Uterus (tissue), 4 donors: Measurements from ENCODE around the gene KBTBD8. TPM values are rescaled to one million over a fixed set of nuclear protein-coding genes. Genes with fewer than 3 reads are reported as not detected.

Experiments used
- DNase-seq, 2 donors: peaks; one replicate each; pipeline ENCODE4 v3.0.0-alpha.2; 2019 to 2020
- H3K27ac ChIP-seq, 2 donors: fragments of 200-600 bp; sonication (generic); 1 replicate in 1 of 2; 2 replicates in 1 of 2; pipeline ENCODE4 v1.5.1; 2016 to 2018
- H3K27me3 ChIP-seq, 2 donors: fragments of 200-600 bp; sonication (generic); one replicate each; pipeline ENCODE4 v1.5.1; 2018 to 2019; ENCODE audit warnings: control low read depth in 1 of 2
- H3K36me3 ChIP-seq, 2 donors: fragments of 200-600 bp; sonication (generic); one replicate each; pipeline ENCODE4 v1.5.1; 2019; ENCODE audit warnings: control low read depth in 1 of 2
- H3K4me1 ChIP-seq, 2 donors: fragments of 200-600 bp; sonication (generic); one replicate each; pipeline ENCODE4 v1.5.1; 2018 to 2019; ENCODE audit warnings: control low read depth in 1 of 2
- H3K4me3 ChIP-seq, 2 donors: fragments of 200-600 bp; sonication (generic); 1 replicate in 1 of 2; 2 replicates in 1 of 2; pipeline ENCODE4 v1.5.1; 2018 to 2019; ENCODE audit warnings: mild to moderate bottlenecking in 1 of 2
- H3K9me3 ChIP-seq, 2 donors: fragments of 200-600 bp; sonication (generic); one replicate each; pipeline ENCODE4 v1.5.1; 2019; ENCODE audit warnings: control low read depth in 1 of 2
- CTCF ChIP-seq, 4 experiments: fragments of 200-600 bp in 2 of 4; fragments of 450-650 bp in 2 of 4; sonication (generic) in 2 of 4; IDR thresholded peaks; one replicate each; pipeline ENCODE4 v1.5.1; 2016 to 2019; ENCODE audit warnings: antibody characterized with exemption in 4 of 4, mild to moderate bottlenecking in 2 of 4, moderate library complexity in 1 of 4
- POLR2A ChIP-seq, 2 donors: fragments of 450-650 bp; IDR thresholded peaks; one replicate each; pipeline ENCODE4 v1.6.1; 2016; ENCODE audit warnings: antibody characterized with exemption in 2 of 2, mild to moderate bottlenecking in 1 of 2, moderate library complexity in 1 of 2
- intact Hi-C: fragments of 100-400 bp; cut with DNase I; formaldehyde crosslinking; loops from one replicate; pipeline ENCODE4 v1.15.1; 2023; ENCODE audit warnings: low total_unique reads
- total RNA-seq, 4 donors: library from RNA; depleted of rRNA in 3 of 4; stranded (reverse); fragments of >200 nt in 3 of 4; gene quantifications; one replicate each; pipeline versions ENCODE4 v1.1.0 to v1.2.4, GENCODE V29; 2014 to 2023
- donor health status: DM: yes; HTN: yes; CAD: no.

Gene KBTBD8
- total RNA-seq, 4 donors from 2014 or later, result 0.98 to 2.6 TPM; not detected in 2

- intact Hi-C loops, result no loop called here
- no peak for DNase-seq
- H3K36me3 ChIP-seq, result no peaks in the 10 kb centered on the region
- H3K9me3 ChIP-seq, result no peaks in the 10 kb centered on the region
- H3K4me3 ChIP-seq, result no peak overlapping the region
- no peak for TF ChIP-seq CTCF (IDR thresholded peaks at IDR 0.05)
- TF ChIP-seq POLR2A (IDR thresholded peaks at IDR 0.05), result no peak
- no peak overlapping the region for H3K27ac ChIP-seq
- peaks cover 0 to 6% of the 10 kb centered on the region in 2 donors for H3K27me3 ChIP-seq
- H3K4me1 ChIP-seq, result no peaks in the 10 kb centered on the region
Measured at GRCh38 chr3:66996696-66997095, 1.4 kb upstream of the KBTBD8 start.

- Histone ChIP-seq H3K4me3 (peak overlapping the region; percentile 23 to 84), H3K4me1 (no peaks in the 10 kb centered on the region), H3K27ac (peak overlapping the region in 1 of 2 donors; percentile 18), H3K27me3 (peaks cover 0 to 6% of the 10 kb centered on the region in 2 donors), H3K9me3 (no peaks in the 10 kb centered on the region), H3K36me3 (no peaks in the 10 kb centered on the region)
- DNase-seq, result peak; percentile 21 to 25
- intact Hi-C loops, result no loop called here
- TF ChIP-seq POLR2A (IDR thresholded peaks at IDR 0.05) (no peak), CTCF (IDR thresholded peaks at IDR 0.05) (no peak)
Measured at GRCh38 chr3:66997560-66998112, 471 bp upstream of the KBTBD8 start.

- peak overlapping the region; percentile 51 to 84 for H3K4me3 ChIP-seq
- no peaks in the 10 kb centered on the region for H3K4me1 ChIP-seq
- DNase-seq, result no peak
- H3K27ac ChIP-seq, result no peak overlapping the region
- peaks cover 0 to 6% of the 10 kb centered on the region in 2 donors for H3K27me3 ChIP-seq
- intact Hi-C loops, result no loop called here
- H3K9me3 ChIP-seq, result no peaks in the 10 kb centered on the region
- TF ChIP-seq POLR2A (IDR thresholded peaks at IDR 0.05) (no peak), CTCF (IDR thresholded peaks at IDR 0.05) (no peak)
- H3K36me3 ChIP-seq, result no peaks in the 10 kb centered on the region
Measured at GRCh38 chr3:66998904-66999235, 763 bp downstream of the KBTBD8 start.

- Histone ChIP-seq H3K27ac (no peak overlapping the region), H3K9me3 (no peaks in the 10 kb centered on the region), H3K4me3 (no peak overlapping the region), H3K4me1 (no peaks in the 10 kb centered on the region), H3K36me3 (no peaks in the 10 kb centered on the region), H3K27me3 (peaks cover 0 to 6% of the 10 kb centered on the region in 2 donors)
- TF ChIP-seq POLR2A (IDR thresholded peaks at IDR 0.05) (no peak), CTCF (IDR thresholded peaks at IDR 0.05) (no peak)
- DNase-seq, result no peak
- intact Hi-C loops, result no loop called here
Measured at GRCh38 chr3:67000009-67000408, 1.9 kb downstream of the KBTBD8 start.

GRCh38 chr3:67001086-67001861, 3.2 kb downstream of the KBTBD8 start:
- intact Hi-C loops, result no loop called here
- TF ChIP-seq CTCF (IDR thresholded peaks at IDR 0.05) (no peak), POLR2A (IDR thresholded peaks at IDR 0.05) (no peak)
- H3K9me3 ChIP-seq, result no peaks in the 10 kb centered on the region
- DNase-seq, result no peak
- no peaks in the 10 kb centered on the region for H3K4me1 ChIP-seq
- no peak overlapping the region for H3K4me3 ChIP-seq
- no peak overlapping the region for H3K27ac ChIP-seq
- H3K27me3 ChIP-seq, result peaks cover 0 to 4% of the 10 kb centered on the region in 2 donors
- no peaks in the 10 kb centered on the region for H3K36me3 ChIP-seq
